GM12872 (cell line): ENCODE data around the gene COL20A1.

Experiments
- TF ChIP-seq, protein P1 (sequence below): IDR thresholded peaks from 3 replicates; pipeline ENCODE4 v1.5.1; 2011; ENCODE audit warnings: low read depth, mild to moderate bottlenecking, low read length, moderate library complexity; ENCODE audit not compliant: insufficient read depth

COL20A1 gene

DNA sequence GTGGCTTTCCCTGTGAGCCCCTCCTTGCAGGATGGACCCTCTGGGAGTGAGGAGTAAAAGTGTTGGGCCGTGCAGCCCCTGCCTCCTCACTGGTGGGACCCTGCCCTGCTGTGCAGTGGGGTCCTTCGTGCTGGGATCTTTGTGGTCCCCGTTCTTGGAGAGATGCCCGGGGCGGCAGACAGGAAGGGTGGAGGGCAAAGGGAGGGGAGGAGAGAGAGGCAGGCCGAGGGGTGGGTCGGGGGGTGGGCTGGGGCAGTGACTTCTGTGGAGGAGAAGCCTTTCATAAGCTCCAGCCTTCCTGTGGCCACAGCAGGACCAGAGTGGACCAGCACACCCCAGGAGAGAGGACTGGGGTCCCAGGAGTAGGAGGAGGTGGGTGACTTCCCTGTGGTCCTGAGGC lies at the start of gene COL20A1:
Gene COL20A1 (plus strand): TSS at position 283 of the 400 bp plus-strand sequence. CDS start 1,922 bp downstream, outside the sequence.
- TF ChIP-seq, protein P1, sequence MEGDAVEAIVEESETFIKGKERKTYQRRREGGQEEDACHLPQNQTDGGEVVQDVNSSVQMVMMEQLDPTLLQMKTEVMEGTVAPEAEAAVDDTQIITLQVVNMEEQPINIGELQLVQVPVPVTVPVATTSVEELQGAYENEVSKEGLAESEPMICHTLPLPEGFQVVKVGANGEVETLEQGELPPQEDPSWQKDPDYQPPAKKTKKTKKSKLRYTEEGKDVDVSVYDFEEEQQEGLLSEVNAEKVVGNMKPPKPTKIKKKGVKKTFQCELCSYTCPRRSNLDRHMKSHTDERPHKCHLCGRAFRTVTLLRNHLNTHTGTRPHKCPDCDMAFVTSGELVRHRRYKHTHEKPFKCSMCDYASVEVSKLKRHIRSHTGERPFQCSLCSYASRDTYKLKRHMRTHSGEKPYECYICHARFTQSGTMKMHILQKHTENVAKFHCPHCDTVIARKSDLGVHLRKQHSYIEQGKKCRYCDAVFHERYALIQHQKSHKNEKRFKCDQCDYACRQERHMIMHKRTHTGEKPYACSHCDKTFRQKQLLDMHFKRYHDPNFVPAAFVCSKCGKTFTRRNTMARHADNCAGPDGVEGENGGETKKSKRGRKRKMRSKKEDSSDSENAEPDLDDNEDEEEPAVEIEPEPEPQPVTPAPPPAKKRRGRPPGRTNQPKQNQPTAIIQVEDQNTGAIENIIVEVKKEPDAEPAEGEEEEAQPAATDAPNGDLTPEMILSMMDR, result no peak

DNA sequence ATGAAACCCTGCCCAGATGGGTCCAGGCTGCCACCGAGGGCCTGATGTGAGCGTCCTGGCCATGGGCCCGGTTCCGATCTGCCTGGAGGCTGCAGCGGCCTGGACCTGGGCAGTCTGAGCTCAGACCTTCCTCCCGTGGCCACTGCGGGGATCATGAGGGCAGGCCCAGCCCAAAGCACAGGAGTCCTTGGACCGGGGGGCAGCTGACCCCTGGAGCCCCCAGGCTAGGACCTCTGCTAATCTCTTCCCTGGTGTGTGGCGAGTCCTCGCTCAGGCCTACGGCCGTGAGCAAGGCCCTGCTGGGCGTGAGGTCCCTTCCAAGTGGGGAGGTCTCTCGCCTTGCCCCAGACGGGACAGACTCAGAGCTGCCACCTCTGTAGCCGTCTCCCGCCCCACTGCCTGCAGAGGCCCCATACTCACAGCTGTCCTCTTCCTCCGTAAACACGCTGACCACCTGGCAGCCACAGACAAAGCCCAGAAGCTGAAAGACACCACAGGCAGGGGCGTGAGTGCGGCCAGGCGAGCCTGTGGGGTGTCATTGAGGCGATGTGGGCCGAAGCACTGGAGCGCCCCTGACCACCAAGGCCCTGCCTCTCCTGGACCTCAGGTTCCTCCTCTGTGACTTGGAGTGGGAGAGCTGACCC lies 49.3 kb upstream of the COL20A1 start:
- TF ChIP-seq, protein P1, result no peak

DNA sequence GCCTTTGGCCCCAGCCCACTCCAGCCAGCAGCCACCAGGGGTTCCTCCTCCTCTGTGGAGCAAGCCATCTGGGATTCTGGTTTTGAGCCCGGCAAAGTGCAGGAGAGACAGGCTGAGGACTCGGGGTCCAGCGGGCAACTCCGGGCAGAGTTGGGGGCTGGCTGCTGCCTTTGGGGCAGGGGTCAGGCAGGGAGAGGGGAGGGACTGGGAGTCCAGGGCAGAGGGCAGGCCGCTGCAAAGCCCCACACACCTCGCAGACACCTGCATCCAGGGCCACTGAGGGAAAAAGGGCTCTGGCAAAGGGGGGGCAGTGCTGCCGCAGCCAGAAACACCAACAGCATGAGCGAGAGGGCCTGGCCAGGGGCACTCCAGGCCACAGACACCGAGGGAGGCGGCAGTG lies 48.5 kb upstream of the COL20A1 start:
- TF ChIP-seq, protein P1, result no peak

DNA sequence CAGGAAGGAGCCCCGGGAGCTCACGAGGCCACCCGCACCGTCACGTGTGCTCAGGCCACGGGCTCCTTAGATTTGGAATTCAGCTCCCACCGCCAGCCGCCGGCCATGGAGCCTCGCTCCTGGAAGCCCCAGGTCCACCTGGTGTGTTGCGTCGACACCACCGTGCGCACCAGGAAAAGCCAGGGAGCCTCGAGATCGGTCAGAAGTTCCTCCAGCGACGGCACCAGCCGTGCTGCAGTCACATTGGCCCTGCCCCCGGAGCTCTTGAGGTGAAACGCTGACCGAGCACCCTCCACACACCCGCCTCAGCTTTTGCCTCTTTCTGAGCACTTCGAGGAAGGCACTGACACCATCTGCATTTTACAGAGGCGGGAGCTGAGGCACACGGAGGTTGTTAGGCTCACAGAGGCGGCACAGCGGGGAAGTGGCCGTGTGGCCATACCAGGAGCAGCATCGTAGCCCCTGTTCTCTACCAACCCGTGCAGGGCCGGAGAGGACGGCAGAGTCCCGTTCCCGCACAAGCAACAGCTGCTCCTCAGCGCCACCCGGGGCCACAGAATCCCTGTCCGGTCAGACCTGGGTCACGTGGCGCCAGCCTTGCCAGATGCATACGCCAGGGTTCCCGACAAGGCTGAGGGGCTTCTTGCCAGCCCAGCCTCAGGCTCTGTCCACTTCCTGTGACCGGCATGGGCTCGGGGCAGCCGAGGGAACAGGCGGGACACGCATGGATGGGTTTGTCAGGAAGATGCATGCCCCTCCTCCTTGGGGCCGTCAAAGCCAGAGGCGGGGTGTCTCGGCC lies 46.3 kb upstream of the COL20A1 start:
- TF ChIP-seq, protein P1, result no peak

DNA sequence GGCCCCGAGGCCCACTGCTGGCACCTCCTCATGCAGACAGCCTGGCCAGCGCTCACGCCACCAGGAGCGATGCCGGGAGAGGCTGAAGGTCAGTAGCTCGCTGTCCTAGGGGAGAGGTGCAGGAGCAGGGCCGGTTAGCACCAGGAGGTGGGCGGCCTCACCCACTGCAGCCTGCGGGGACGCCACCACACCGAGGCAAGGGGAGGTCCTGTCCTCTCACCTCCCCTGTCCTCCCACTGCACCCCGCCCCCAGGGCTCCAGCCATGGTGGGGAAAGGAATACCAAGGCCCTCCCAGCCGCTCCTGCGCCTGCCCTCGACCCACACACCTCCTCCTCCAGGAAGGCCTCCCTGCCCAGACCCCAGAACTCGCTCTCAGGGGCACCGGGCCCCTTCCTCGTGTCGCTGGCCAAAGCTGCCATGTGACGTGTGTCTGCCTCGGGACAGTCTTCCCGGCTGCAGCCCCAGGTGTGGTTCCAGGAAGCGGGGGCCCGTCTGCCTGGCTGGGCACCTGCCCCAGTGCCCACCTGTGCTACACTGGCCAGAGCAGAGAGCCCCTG lies 45.2 kb upstream of the COL20A1 start:
- TF ChIP-seq, protein P1, result no peak

DNA sequence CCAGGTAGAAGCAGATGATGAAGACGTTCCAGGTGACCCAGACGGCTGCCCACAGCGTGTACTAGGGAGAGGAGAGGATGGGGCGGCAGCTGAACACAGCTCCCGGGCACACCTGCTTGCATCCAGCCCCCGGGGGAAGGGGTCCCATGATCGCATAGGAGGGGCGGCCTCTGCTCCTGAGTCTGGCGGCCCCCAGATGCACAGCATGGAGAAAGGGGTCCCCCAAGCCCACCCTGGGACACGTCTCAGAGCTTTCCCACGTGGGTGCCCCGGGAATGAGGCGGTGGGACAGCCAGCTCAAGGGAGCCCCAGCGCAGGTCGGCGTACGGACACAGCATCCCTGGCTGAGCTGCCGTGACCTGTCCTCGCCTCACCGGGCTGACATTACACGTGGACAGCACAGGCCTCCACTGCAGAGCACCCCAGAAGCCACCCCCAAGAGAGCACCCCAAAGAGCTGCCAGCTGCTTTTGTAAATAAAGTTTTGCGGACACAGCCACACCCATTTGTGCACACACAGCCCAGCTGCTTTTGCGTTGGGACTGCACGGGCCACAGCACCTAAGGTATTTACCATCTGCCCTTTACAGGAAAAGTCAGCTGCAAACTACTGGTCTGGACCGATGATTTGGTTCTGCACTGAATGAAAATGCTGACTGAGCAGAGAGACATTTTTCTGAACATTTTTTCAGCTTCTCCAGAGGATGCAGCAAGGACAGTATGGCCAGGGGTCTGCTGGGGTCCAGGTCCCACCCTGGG lies 44.0 kb upstream of the COL20A1 start:
- TF ChIP-seq, protein P1, result no peak

DNA sequence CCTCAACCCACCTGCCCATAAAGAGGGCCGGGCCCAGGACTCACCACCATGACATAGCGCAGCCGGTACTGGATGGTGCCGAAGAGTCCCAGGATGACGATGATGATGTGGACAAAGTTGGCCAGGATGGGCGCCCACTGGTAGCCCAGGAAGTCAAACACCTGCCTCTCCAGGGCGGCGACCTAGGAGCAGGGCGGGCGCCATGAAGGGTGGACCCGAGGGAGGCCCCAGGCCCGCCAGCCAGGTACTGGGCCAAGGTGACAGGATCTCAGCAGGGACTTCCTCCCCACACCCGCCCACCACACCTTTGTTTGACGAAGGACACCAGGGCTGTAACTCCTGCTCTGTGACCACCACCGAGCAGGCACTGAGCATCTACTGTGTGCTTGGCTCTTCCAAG lies 43.1 kb upstream of the COL20A1 start:
- TF ChIP-seq, protein P1, result no peak
